Measurements from ENCODE around the gene GRK1.

Gene GRK1

DNA sequence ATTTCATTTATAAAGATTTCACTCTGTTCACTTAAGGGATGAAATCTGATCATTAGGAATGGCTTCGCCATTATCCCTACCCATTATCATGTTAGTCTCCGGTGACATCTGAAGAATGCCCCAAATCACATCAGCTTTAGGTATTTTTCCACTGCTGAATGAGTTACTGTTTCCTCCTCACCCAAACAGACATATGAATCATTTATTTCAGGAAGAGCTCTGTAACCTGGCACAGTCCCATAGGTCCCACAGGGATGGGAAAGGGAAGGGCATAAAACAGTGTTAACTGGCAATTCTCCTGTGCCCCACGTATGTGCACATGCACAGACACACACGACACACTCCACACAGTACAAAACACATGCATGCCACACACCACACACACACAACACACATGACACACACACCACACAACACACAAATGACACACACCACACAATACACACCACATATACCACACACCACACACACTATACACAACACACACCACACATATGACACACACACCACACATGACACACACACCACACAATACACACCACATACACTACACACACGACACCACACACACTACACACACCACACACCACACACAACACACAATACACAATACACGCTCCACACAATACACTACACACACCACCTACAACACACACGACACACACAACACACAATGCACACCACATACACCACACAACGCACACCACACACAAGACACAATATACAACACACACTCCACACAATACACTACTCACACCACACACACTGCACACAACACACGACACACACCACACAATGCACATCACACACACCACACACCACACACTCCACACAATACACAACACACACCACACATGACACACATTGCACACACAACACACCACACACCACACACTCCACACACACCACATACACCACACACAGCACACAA is 107.4 kb downstream of the GRK1 start:
- DNase-seq (ENCODE audit: low read depth), result no peak
- no peak overlapping the region for H3K4me3 ChIP-seq (ENCODE audit: control insufficient read depth, low read depth, low read length)
- no peak for TF ChIP-seq CTCF (IDR thresholded peaks at IDR 0.05; ENCODE audit: control insufficient read depth, insufficient read depth, low read depth, low read length, missing control alignments)

DNA sequence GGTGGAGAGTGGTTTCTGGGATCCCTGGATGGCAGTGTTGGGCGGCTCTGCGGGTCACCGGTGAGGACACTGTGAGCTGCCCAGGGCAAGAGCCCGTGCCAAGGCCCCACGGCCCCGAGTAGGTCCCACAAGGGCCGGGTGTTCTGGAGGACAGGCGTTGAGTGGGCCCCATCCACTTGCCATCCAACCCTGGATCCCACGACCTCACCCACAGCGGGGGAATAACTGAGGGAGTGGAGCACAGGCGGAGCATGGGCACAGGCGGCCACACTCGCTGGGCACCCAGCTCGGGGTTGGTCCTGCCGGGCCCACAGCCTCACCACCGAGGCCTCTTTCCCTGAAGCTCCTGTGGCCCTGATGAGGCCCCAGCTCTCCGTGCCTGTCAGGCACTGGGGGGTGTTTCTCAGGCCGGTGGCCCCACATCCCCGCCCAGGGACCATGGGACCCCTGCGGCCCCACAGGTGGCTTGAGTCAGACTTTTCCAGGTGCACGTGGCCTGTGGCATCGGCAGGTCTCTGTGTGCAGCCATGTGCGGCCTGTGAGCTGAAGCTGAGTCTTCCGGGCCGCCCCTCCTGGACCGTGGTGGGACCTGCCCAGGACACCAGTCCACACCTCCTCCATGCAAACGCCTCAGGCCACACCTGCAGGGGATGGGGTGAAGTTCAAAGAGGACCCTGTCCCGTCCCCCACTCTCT is 108.6 kb downstream of the GRK1 start:
- TF ChIP-seq CTCF (IDR thresholded peaks at IDR 0.05; ENCODE audit: control insufficient read depth, insufficient read depth, low read depth, low read length, missing control alignments), result no peak
- no peak overlapping the region for H3K4me3 ChIP-seq (ENCODE audit: control insufficient read depth, low read depth, low read length)
- no peak for DNase-seq (ENCODE audit: low read depth)

DNA sequence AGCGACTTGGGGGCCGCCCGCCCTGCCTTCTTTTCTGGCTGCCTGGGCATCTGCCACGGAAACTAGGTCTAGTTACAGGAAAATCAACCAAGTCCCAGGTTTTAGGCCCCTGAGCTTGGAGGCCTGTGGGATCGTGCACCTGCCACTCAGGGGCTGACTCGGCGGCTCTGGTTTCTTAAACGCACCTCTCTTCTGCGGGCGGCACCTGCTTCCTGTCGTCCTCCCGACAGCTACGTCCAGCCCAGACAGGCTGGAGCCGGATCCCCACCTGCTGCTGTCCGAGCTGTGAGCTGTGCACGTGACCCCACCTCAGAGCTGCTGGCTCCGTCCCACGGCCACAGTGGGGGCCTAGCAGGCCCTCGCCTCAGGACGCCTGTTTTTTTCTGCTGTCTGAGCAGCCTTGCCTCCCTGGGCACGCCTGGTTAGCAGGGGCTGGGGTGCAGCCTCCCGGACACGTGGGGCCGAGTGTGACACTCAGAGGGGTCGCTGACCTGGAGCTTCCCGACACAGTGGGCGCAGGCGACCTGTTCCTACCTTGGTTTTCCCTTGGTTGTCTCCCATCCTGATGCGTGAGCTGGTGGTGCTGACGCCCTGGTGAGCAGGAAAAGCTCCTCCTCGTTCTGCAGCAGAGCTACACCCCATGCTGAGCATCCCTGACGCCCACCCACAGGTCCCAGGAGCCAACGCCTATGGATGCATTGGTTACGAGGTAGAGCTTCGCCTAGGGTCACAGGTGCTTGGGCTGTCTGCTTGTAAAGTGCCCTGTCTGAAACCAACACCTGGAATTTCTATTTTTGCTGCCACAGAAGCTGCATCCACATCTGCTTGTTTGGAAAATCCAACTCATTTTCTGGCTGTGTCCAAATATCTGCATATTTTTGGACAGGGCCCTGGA is 109.5 kb downstream of the GRK1 start:
- H3K4me3 ChIP-seq (ENCODE audit: control insufficient read depth, low read depth, low read length), result no peak overlapping the region
- TF ChIP-seq CTCF (IDR thresholded peaks at IDR 0.05; ENCODE audit: control insufficient read depth, insufficient read depth, low read depth, low read length, missing control alignments), result no peak
- DNase-seq (ENCODE audit: low read depth), result no peak

DNA sequence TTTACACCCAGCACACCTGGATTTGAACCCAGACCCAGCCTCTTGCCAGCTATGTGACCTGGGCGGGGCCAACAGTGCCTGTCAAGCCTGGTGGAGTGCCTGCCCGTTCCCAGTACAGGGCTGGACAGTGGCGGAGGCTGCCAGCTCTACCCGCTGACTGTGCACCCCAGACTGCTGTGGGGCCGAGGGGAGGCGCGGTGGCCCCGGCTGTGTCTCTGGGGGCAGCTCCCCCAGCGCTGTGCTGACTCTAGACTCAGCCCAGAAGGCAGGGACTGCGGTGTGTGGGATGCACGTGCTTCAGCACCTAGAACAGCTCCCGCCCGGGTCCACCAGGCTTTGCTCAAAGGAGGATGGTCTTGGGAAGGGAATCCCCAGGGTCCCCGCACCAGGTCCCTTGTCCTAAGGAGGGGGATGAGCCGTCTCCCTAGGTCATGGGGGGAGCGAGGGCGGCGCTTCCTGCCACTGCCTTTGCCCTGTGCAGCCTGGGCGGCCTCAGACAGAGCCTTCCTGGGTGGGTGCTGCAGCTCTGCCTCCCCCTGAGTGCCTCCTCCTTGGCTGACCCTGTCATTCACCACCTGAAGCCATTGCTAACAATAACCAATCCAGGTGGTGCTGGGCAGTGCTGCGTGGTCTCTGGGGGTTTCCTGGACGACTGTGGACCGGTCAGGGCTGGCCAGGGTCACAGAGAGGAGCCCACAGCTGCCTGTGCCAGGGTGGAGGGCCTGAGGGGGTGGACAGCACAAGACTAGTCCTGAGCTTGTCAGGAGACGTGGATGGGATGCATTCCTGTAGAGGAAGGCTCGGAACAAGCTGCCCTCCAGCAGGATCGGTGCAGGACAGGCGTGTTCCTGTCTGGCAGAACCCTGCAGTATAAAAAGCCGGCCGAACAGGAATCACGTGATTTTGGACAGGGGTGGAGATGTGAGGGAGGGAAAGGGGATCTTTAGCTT is 110.6 kb downstream of the GRK1 start:
- no peak for TF ChIP-seq CTCF (IDR thresholded peaks at IDR 0.05; ENCODE audit: control insufficient read depth, insufficient read depth, low read depth, low read length, missing control alignments)
- no peak overlapping the region for H3K4me3 ChIP-seq (ENCODE audit: control insufficient read depth, low read depth, low read length)
- no peak for DNase-seq (ENCODE audit: low read depth)

- DNase-seq (ENCODE audit: low read depth), result no peak
- TF ChIP-seq CTCF (IDR thresholded peaks at IDR 0.05; ENCODE audit: control insufficient read depth, insufficient read depth, low read depth, low read length, missing control alignments), result no peak
- no peak overlapping the region for H3K4me3 ChIP-seq (ENCODE audit: control insufficient read depth, low read depth, low read length)
Observed at GRCh38 chr13:113781571-113781970, 114.6 kb downstream of the GRK1 start.
